NCI-H146 treated with DMSO at 0.1 percent for 48 hours (cell line): ENCODE data around the gene CD300LB.
"Not testable (repeated sequence)": the region's sequence is repeated elsewhere in the genome, so short reads cannot be mapped to it uniquely, and the experiment has no call there.

ENCODE experiments used
- DNase-seq: peaks from one replicate; lab custom pipeline; 2025; ENCODE audit not compliant: unreplicated experiment; lab: John Stamatoyannopoulos, UW

CD300LB gene

GRCh38 chr17:74526681-74527080 lies 4.6 kb downstream of the CD300LB start:
- no peak for DNase-seq

- no peak for DNase-seq
These were observed 5.4 kb downstream of the CD300LB start for GRCh38 chr17:74525781-74526288.

GRCh38 chr17:74525465-74525725 lies 5.9 kb downstream of the CD300LB start:
- no peak for DNase-seq

GRCh38 chr17:74524653-74525464 lies 6.4 kb downstream of the CD300LB start:
- DNase-seq, result no peak

- no peak for DNase-seq
These were observed 8.0 kb downstream of the CD300LB start for GRCh38 chr17:74523308-74523707.

- no peak for DNase-seq
These were observed 8.7 kb downstream of the CD300LB start for GRCh38 chr17:74522381-74523105.

- no peak for DNase-seq
These were observed 9.5 kb downstream of the CD300LB start for GRCh38 chr17:74521701-74522201.

- no peak for DNase-seq
These were observed 10.3 kb downstream of the CD300LB start for GRCh38 chr17:74520790-74521480.

- DNase-seq, result no peak
These were observed 11.2 kb downstream of the CD300LB start for GRCh38 chr17:74520016-74520434.

GRCh38 chr17:74518413-74518981 lies 12.8 kb downstream of the CD300LB start:
- not testable (repeated sequence) for DNase-seq

- DNase-seq, result no peak
These were observed 14.5 kb downstream of the CD300LB start for GRCh38 chr17:74516561-74517328.

- no peak for DNase-seq
These were observed 15.3 kb downstream of the CD300LB start for GRCh38 chr17:74515941-74516340.

GRCh38 chr17:74514632-74515334 lies 16.5 kb downstream of the CD300LB start:
- DNase-seq, result no peak

- no peak for DNase-seq
These were observed 17.2 kb downstream of the CD300LB start for GRCh38 chr17:74513987-74514631.

GRCh38 chr17:74512624-74513091 lies 18.6 kb downstream of the CD300LB start:
- no peak for DNase-seq

GRCh38 chr17:74512036-74512435 lies 19.2 kb downstream of the CD300LB start:
- DNase-seq, result no peak

- DNase-seq, result no peak
These were observed 23.1 kb downstream of the CD300LB start for GRCh38 chr17:74508156-74508555.

- DNase-seq, result not testable (repeated sequence)
These were observed 27.3 kb downstream of the CD300LB start for GRCh38 chr17:74503949-74504348.

- no peak for DNase-seq
These were observed 28.4 kb downstream of the CD300LB start for GRCh38 chr17:74502861-74503260.
